Measurements from ENCODE around the gene SPON2.

GRCh38 chr4:1126506-1126905 is 45.9 kb downstream of the SPON2 start:
- no peak for TF ChIP-seq CTCF (conservative IDR thresholded peaks at IDR 0.05 in 1 of 2, IDR thresholded peaks at IDR 0.05 in 1 of 2; ENCODE audit: extremely low read depth in 1 of 2, insufficient read depth in 1 of 2, low read depth in 1 of 2, low read length in 2 of 2)
- TF ChIP-seq EZH2 (IDR thresholded peaks at IDR 0.05; ENCODE audit: borderline replicate concordance, low read length): no peak
